Activated naive CD4-positive, alpha-beta T cell treated with anti-CD3 and anti-CD28 coated beads, Interleukin-2, amount 50 U/mL, for 24 hours (primary cell): ENCODE data around the gene ADAMTSL5.
A peak's percentile ranks its signal among the peaks of the same experiment; 100 is the strongest.

Experiments used
- H3K27ac Mint-ChIP-seq: one replicate; pipeline ENCODE4 v1.8.0; 2021; ENCODE audit warnings: mild to moderate bottlenecking, mixed read lengths
- H3K27me3 Mint-ChIP-seq: one replicate; pipeline ENCODE4 v1.8.0; 2021; ENCODE audit warnings: mixed read lengths
- H3K36me3 Mint-ChIP-seq: one replicate; pipeline ENCODE4 v1.8.0; 2021; ENCODE audit warnings: mixed read lengths
- H3K4me1 Mint-ChIP-seq: one replicate; pipeline ENCODE4 v1.8.0; 2021; ENCODE audit warnings: mixed read lengths
- H3K4me3 Mint-ChIP-seq: one replicate; pipeline ENCODE4 v1.8.0; 2021; ENCODE audit warnings: mild to moderate bottlenecking, mixed read lengths
- H3K9me3 Mint-ChIP-seq: one replicate; pipeline ENCODE4 v1.8.0; 2021; ENCODE audit warnings: mixed read lengths

ADAMTSL5 gene

GRCh38 chr19:1496714-1497577, 15.9 kb downstream of the ADAMTSL5 start:
- H3K36me3 Mint-ChIP-seq = no peaks in the 10 kb centered on the region
- H3K4me3 Mint-ChIP-seq = no peak overlapping the region
- H3K4me1 Mint-ChIP-seq = peaks cover 2% of the 10 kb centered on the region
- no peaks in the 10 kb centered on the region for H3K9me3 Mint-ChIP-seq
- no peaks in the 10 kb centered on the region for H3K27me3 Mint-ChIP-seq
- no peak overlapping the region for H3K27ac Mint-ChIP-seq

GRCh38 chr19:1495799-1496713, 16.8 kb downstream of the ADAMTSL5 start:
- Mint-ChIP-seq H3K27me3 (no peaks in the 10 kb centered on the region), H3K4me1 (peaks cover 7% of the 10 kb centered on the region), H3K27ac (no peak overlapping the region), H3K9me3 (no peaks in the 10 kb centered on the region), H3K36me3 (no peaks in the 10 kb centered on the region), H3K4me3 (no peak overlapping the region)

GRCh38 chr19:1495051-1495798, 17.6 kb downstream of the ADAMTSL5 start:
- no peak overlapping the region for H3K27ac Mint-ChIP-seq
- no peak overlapping the region for H3K4me3 Mint-ChIP-seq
- H3K27me3 Mint-ChIP-seq = no peaks in the 10 kb centered on the region
- H3K4me1 Mint-ChIP-seq = peaks cover 11% of the 10 kb centered on the region
- no peaks in the 10 kb centered on the region for H3K36me3 Mint-ChIP-seq
- no peaks in the 10 kb centered on the region for H3K9me3 Mint-ChIP-seq

DNA sequence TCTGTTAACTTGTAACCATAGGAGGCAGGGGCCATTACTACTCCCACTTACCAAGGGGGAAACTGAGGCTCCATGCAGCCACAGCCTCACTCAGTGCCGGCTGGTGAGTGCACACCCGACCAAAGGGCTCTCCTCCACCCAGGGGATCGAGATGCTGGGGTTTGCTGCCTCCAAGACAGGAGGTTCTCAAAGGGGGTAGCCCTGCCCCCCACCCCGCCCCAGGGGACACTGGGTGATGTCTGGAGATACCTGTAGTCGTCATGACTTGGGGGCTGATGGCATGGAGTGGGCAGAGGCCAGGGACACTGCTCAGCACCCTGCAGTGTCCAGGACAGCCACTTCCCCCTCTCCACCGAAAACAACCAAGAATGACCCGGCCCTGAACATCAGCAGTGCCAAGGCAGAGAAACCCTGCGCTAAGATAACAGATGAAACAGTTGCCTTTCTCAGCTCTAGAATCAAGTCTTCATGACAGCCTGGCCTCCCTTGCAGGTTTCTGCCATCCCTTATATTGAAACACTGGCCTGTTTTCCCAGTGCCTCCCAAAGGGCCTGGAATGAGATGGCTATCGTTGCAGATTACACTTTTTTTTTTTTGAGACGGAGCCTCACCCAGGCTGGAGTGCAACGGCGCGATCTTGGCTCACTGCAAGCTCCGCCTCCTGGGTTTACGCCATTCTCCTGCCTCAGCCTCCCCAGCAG, 18.6 kb downstream of the ADAMTSL5 start:
- Mint-ChIP-seq H3K4me3 (no peak overlapping the region), H3K27me3 (no peaks in the 10 kb centered on the region), H3K4me1 (peaks cover 16% of the 10 kb centered on the region)

GRCh38 chr19:1492474-1493006, 20.3 kb downstream of the ADAMTSL5 start:
- Mint-ChIP-seq H3K4me3 (peak overlapping the region; percentile 83), H3K9me3 (no peaks in the 10 kb centered on the region), H3K27me3 (no peaks in the 10 kb centered on the region), H3K27ac (no peak overlapping the region), H3K4me1 (peaks cover 16% of the 10 kb centered on the region), H3K36me3 (no peaks in the 10 kb centered on the region)

More for the DNA sequence above, 18.6 kb downstream of the ADAMTSL5 start:
- no peaks in the 10 kb centered on the region for H3K9me3 Mint-ChIP-seq
- H3K27ac Mint-ChIP-seq = no peak overlapping the region
- H3K36me3 Mint-ChIP-seq = no peaks in the 10 kb centered on the region

DNA sequence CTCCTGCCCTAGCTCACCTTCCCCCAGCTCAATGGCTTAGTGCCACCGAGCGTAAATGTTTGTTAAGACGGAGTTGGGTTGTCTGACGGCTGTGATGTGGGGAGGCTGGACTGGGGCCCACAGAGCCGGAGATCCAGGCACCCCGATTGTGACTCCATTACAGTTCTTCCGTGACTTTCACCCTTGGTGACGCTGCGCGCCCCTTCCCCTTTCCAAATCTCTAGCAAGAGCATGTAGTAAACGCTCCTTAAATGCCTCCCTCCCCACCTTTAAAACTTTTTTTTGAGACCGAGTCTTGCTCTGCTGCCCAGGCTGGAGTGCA, 21.0 kb downstream of the ADAMTSL5 start:
- H3K36me3 Mint-ChIP-seq = no peaks in the 10 kb centered on the region
- no peaks in the 10 kb centered on the region for H3K9me3 Mint-ChIP-seq
- peak overlapping the region; percentile 30 for H3K27ac Mint-ChIP-seq
- H3K27me3 Mint-ChIP-seq = no peaks in the 10 kb centered on the region
- peak overlapping the region; percentile 83 for H3K4me3 Mint-ChIP-seq
- H3K4me1 Mint-ChIP-seq = peaks cover 16% of the 10 kb centered on the region

GRCh38 chr19:1491114-1491848, 21.5 kb downstream of the ADAMTSL5 start, which contains the start of gene REEP6:
TSS of gene REEP6 (plus strand) at chr19:1491181. CDS start at chr19:1491270, 89 bp downstream.
- no peaks in the 10 kb centered on the region for H3K27me3 Mint-ChIP-seq
- no peaks in the 10 kb centered on the region for H3K9me3 Mint-ChIP-seq

GRCh38 chr19:1490311-1491113, 22.3 kb downstream of the ADAMTSL5 start, which contains the start of gene PCSK4:
TSS of gene PCSK4 (minus strand) at chr19:1490350. CDS start at chr19:1490346, 4 bp downstream.
- Mint-ChIP-seq H3K4me1 (peaks cover 16% of the 10 kb centered on the region), H3K36me3 (no peaks in the 10 kb centered on the region), H3K27ac (peak within 1 kb of the TSS; percentile 52)

More at GRCh38 chr19:1491114-1491848, 21.5 kb downstream of the ADAMTSL5 start, which contains the start of gene REEP6:
- H3K4me3 Mint-ChIP-seq = peak within 1 kb of the TSS; percentile 87
- H3K4me1 Mint-ChIP-seq = peaks cover 16% of the 10 kb centered on the region
- H3K27ac Mint-ChIP-seq = peak within 1 kb of the TSS; percentile 52
- H3K36me3 Mint-ChIP-seq = no peaks in the 10 kb centered on the region

GRCh38 chr19:1489463-1490310, 23.1 kb downstream of the ADAMTSL5 start:
- H3K27ac Mint-ChIP-seq = no peak overlapping the region
- no peaks in the 10 kb centered on the region for H3K9me3 Mint-ChIP-seq
- no peaks in the 10 kb centered on the region for H3K36me3 Mint-ChIP-seq
- peak overlapping the region; percentile 47 for H3K4me3 Mint-ChIP-seq
- peaks cover 16% of the 10 kb centered on the region for H3K4me1 Mint-ChIP-seq
- no peaks in the 10 kb centered on the region for H3K27me3 Mint-ChIP-seq

More at GRCh38 chr19:1490311-1491113, 22.3 kb downstream of the ADAMTSL5 start, which contains the start of gene PCSK4:
- Mint-ChIP-seq H3K27me3 (no peaks in the 10 kb centered on the region), H3K4me3 (peak within 1 kb of the TSS; percentile 87), H3K9me3 (no peaks in the 10 kb centered on the region)

- Mint-ChIP-seq H3K4me1 (peaks cover 16% of the 10 kb centered on the region), H3K9me3 (no peaks in the 10 kb centered on the region), H3K4me3 (no peak overlapping the region), H3K27me3 (no peaks in the 10 kb centered on the region), H3K27ac (no peak overlapping the region), H3K36me3 (no peaks in the 10 kb centered on the region)
These were observed 24.6 kb downstream of the ADAMTSL5 start for GRCh38 chr19:1488282-1488601.

DNA sequence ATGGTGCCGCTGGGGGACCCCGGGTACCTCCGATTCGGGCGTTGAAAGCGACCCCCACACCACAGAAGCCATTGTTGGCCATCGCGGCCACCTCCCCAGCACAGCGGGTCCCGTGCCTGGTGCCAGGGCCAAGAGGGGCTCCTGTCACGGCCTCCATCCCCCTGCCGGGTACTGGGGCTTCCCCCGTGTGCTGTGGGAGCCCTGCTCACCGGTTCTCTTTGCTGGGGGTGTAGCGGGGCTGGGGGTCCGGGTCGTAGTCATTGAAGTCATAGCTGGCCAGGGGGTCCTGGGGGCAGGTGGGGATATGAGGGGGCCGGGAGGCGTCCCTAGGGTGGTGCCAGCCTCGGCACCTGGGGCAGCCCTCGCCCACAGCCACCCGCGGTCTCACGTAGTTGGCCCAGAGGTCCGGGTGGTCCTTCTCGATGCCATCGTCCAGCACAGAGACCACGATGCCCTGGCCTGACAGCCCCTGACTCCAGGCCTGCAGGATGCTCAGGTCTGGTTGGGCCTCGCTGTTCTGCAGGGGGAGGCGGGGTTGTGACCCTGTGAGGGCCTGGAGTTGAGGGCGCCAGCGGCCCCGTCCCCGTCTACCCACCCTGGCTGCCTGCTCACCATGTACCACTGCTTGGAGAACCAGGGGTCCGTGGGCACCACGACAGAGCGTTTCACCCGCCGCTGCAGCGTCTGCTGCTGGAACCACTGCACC, 25.1 kb downstream of the ADAMTSL5 start:
- no peaks in the 10 kb centered on the region for H3K27me3 Mint-ChIP-seq
- no peak overlapping the region for H3K4me3 Mint-ChIP-seq
- H3K9me3 Mint-ChIP-seq = no peaks in the 10 kb centered on the region
- no peaks in the 10 kb centered on the region for H3K36me3 Mint-ChIP-seq
- H3K4me1 Mint-ChIP-seq = peaks cover 16% of the 10 kb centered on the region
- no peak overlapping the region for H3K27ac Mint-ChIP-seq
